A673 (cell line): ENCODE data around the gene LAMA2. TPM values are rescaled to one million over a fixed set of nuclear protein-coding genes. Genes with fewer than 3 reads are reported as not detected.

Experiments
- BruUV-seq: library from RNA; stranded (reverse); fragments of 400-500 nt; replicated peaks from 2 replicates; lab custom pipeline; 2021; lab: Mats Ljungman, UMichigan
- CTCF ChIA-PET: fragments of 300-600 bp; sonication (Branson Sonifier 250); formaldehyde crosslinking; loops from one replicate; lab custom pipeline; 2022; ENCODE audit warnings: antibody characterized with exemption; lab: Charles Lee
- POLR2A ChIA-PET: fragments of 300-600 bp; sonication (Branson Sonifier 250); formaldehyde crosslinking; loops from one replicate; lab custom pipeline; 2022; ENCODE audit warnings: antibody characterized with exemption; ENCODE audit not compliant: low non-redundant PET; lab: Charles Lee
- DNase-seq: peaks from one replicate; pipeline ENCODE4 v3.0.0-alpha.2; 2015; ENCODE audit warnings: low spot score
- H3K27ac ChIP-seq: fragments of 200-600 bp; sonication (generic); 2 replicates; pipeline ENCODE4 v1.5.1; 2016; ENCODE audit warnings: mixed run types, low read depth, mild to moderate bottlenecking, mixed read lengths, antibody characterized with exemption, low read length; ENCODE audit not compliant: poor library complexity, severe bottlenecking
- H3K27me3 ChIP-seq: fragments of 200-600 bp; sonication (generic); replicated peaks from 2 replicates; pipeline ENCODE4 v1.6.1; 2017; ENCODE audit warnings: mixed run types, low read depth, mild to moderate bottlenecking, mixed read lengths, antibody characterized with exemption, low read length; ENCODE audit not compliant: insufficient read depth, poor library complexity
- H3K36me3 ChIP-seq: fragments of 200-600 bp; sonication (generic); 2 replicates; pipeline ENCODE4 v1.6.1; 2016; ENCODE audit warnings: mixed run types, mild to moderate bottlenecking, mixed read lengths, antibody characterized with exemption, low read length; ENCODE audit not compliant: insufficient read depth, poor library complexity, severe bottlenecking
- H3K4me1 ChIP-seq: fragments of 200-600 bp; sonication (generic); 2 replicates; pipeline ENCODE4 v1.6.1; 2017; ENCODE audit warnings: mixed run types, mild to moderate bottlenecking, mixed read lengths, antibody characterized with exemption, low read length; ENCODE audit not compliant: insufficient read depth, poor library complexity, severe bottlenecking
- H3K4me3 ChIP-seq: fragments of 200-600 bp; sonication (generic); 2 replicates; pipeline ENCODE4 v1.5.1; 2016; ENCODE audit warnings: low read depth, mixed run types, mild to moderate bottlenecking, mixed read lengths, low read length; ENCODE audit not compliant: poor library complexity, severe bottlenecking
- H3K9me3 ChIP-seq: fragments of 200-600 bp; sonication (generic); 2 replicates; pipeline ENCODE4 v1.6.1; 2016; ENCODE audit warnings: mixed run types, low read depth, mild to moderate bottlenecking, mixed read lengths, antibody characterized with exemption, low read length; ENCODE audit not compliant: poor library complexity, severe bottlenecking
- CTCF ChIP-seq: fragments of 300-800, 200-600 bp; sonication (generic); conservative IDR thresholded peaks from 2 replicates; pipeline ENCODE4 v1.5.1; 2017; ENCODE audit warnings: low read depth, mild to moderate bottlenecking, antibody characterized with exemption, low read length, moderate library complexity, mixed read lengths
- EZH2 ChIP-seq: fragments of 200-600 bp; sonication (generic); IDR thresholded peaks from 2 replicates; pipeline ENCODE4 v1.6.1; 2017; ENCODE audit warnings: borderline replicate concordance, low read depth, mild to moderate bottlenecking, mixed read lengths, antibody characterized with exemption, low read length; ENCODE audit not compliant: poor library complexity, severe bottlenecking
- intact Hi-C: fragments of 100-400 bp; cut with micrococcal nuclease; formaldehyde crosslinking; loops from one replicate; pipeline ENCODE4 v1.10.0; 2022; ENCODE audit not compliant: unreplicated experiment
- total RNA-seq: library from RNA; stranded (reverse); gene quantifications from 2 replicates; pipeline ENCODE4 v1.2.3, GENCODE V29; 2021

Gene LAMA2
- total RNA-seq, 1 experiment from 2014 or later, result 2.2 TPM

- TF ChIP-seq EZH2 (no peak), CTCF (no peak)
- Histone ChIP-seq H3K27ac (no peak overlapping the region), H3K9me3 (no peaks in the 10 kb centered on the region), H3K4me3 (no peak overlapping the region), H3K36me3 (no peaks in the 10 kb centered on the region), H3K4me1 (no peaks in the 10 kb centered on the region), H3K27me3 (no peaks in the 10 kb centered on the region)
- no peak for DNase-seq
- POLR2A ChIA-PET, result no interaction called here
- CTCF ChIA-PET, result no interaction called here
- intact Hi-C loops, result no loop called here
- BruUV-seq, result no TSS peak
Observed at GRCh38 chr6:129280293-129280644, 397.3 kb downstream of the LAMA2 start.

- no peak for DNase-seq
- no peaks in the 10 kb centered on the region for H3K27me3 ChIP-seq
- H3K4me3 ChIP-seq, result no peak overlapping the region
- POLR2A ChIA-PET, result no interaction called here
- no peaks in the 10 kb centered on the region for H3K36me3 ChIP-seq
- H3K4me1 ChIP-seq, result no peaks in the 10 kb centered on the region
- CTCF ChIA-PET, result no interaction called here
- H3K9me3 ChIP-seq, result no peaks in the 10 kb centered on the region
- intact Hi-C loops, result no loop called here
- TF ChIP-seq EZH2 (no peak), CTCF (no peak)
- H3K27ac ChIP-seq, result no peak overlapping the region
- no TSS peak for BruUV-seq
Observed at GRCh38 chr6:129280749-129281148, 397.8 kb downstream of the LAMA2 start.

- Histone ChIP-seq H3K4me3 (no peak overlapping the region), H3K27ac (no peak overlapping the region), H3K9me3 (no peaks in the 10 kb centered on the region), H3K4me1 (no peaks in the 10 kb centered on the region), H3K36me3 (no peaks in the 10 kb centered on the region), H3K27me3 (no peaks in the 10 kb centered on the region)
- ChIA-PET CTCF (no interaction called here), POLR2A (no interaction called here)
- BruUV-seq, result no TSS peak
- intact Hi-C loops, result no loop called here
- no peak for DNase-seq
- no peak for TF ChIP-seq CTCF
- TF ChIP-seq EZH2, result no peak
Observed at GRCh38 chr6:129281168-129281796, 398.3 kb downstream of the LAMA2 start.
